DND-41 (cell line): ENCODE results near the gene PIK3AP1.
A peak's percentile ranks its signal among the peaks of the same experiment; 100 is the strongest.

ENCODE experiments used
- ATAC-seq: fragments of 200-7000 bp; cut with Tn5 transposase; 3 replicates; pipeline ENCODE4 v1.9.1; 2021; ENCODE audit warnings: low read depth; ENCODE audit not compliant: insufficient read depth
- DNase-seq: peaks from one replicate; pipeline ENCODE4 v3.0.0-alpha.2; 2020
- H2AFZ ChIP-seq: 2 replicates; pipeline ENCODE4 v1.6.0; 2012; ENCODE audit warnings: low read depth, low read length
- H3K27ac ChIP-seq: 2 replicates; pipeline ENCODE4 v1.5.1; 2012; ENCODE audit warnings: low read length, inconsistent platforms
- H3K27me3 ChIP-seq: fragments of 200-600 bp; sonication (generic); 2 replicates; pipeline ENCODE4 v1.6.0; 2012; ENCODE audit warnings: low read length, mild to moderate bottlenecking, inconsistent platforms; ENCODE audit not compliant: insufficient read depth, poor library complexity
- H3K36me3 ChIP-seq: 2 replicates; pipeline ENCODE4 v1.5.1; 2012; ENCODE audit warnings: low read length, inconsistent platforms; ENCODE audit not compliant: insufficient read depth
- H3K4me1 ChIP-seq: 2 replicates; pipeline ENCODE4 v1.5.1; 2012; ENCODE audit warnings: mild to moderate bottlenecking, low read length; ENCODE audit not compliant: insufficient read depth
- H3K4me2 ChIP-seq: 2 replicates; pipeline ENCODE4 v1.6.0; 2012; ENCODE audit warnings: mild to moderate bottlenecking, moderate library complexity, low read length, inconsistent platforms; ENCODE audit not compliant: insufficient read depth
- H3K4me3 ChIP-seq, 2 experiments: fragments of 200-600 bp in 1 of 2; shearing (Covaris generic) in 1 of 2; 2 replicates each; pipeline ENCODE4 v1.5.1; 2012 to 2016; ENCODE audit warnings: inconsistent platforms in 2 of 2, low read length in 2 of 2, mild to moderate bottlenecking in 2 of 2, low read depth in 1 of 2, moderate library complexity in 1 of 2
- H3K79me2 ChIP-seq: 2 replicates; pipeline ENCODE4 v1.6.0; 2012; ENCODE audit warnings: low read length, inconsistent platforms; ENCODE audit not compliant: insufficient read depth
- H3K9ac ChIP-seq: 2 replicates; pipeline ENCODE4 v1.6.0; 2012; ENCODE audit warnings: low read depth, mild to moderate bottlenecking, inconsistent platforms, low read length, moderate library complexity
- H3K9me3 ChIP-seq: 2 replicates; pipeline ENCODE4 v1.5.1; 2012; ENCODE audit warnings: low read length, moderate library complexity, mild to moderate bottlenecking, inconsistent platforms; ENCODE audit not compliant: insufficient read depth, severe bottlenecking
- H4K20me1 ChIP-seq: 2 replicates; pipeline ENCODE4 v1.6.0; 2012; ENCODE audit warnings: low read length; ENCODE audit not compliant: insufficient read depth
- CTCF ChIP-seq: IDR thresholded peaks from 2 replicates; pipeline ENCODE4 v1.5.1; 2012; ENCODE audit warnings: borderline replicate concordance, low read length, moderate library complexity, mild to moderate bottlenecking; ENCODE audit not compliant: poor library complexity, severe bottlenecking; ENCODE audit errors: extremely low read depth
- EZH2 ChIP-seq: IDR thresholded peaks from 3 replicates; pipeline ENCODE4 v1.6.1; 2012; ENCODE audit warnings: borderline replicate concordance, low read depth, mild to moderate bottlenecking, moderate library complexity, low read length, inconsistent platforms; ENCODE audit not compliant: severe bottlenecking

PIK3AP1 gene

DNA sequence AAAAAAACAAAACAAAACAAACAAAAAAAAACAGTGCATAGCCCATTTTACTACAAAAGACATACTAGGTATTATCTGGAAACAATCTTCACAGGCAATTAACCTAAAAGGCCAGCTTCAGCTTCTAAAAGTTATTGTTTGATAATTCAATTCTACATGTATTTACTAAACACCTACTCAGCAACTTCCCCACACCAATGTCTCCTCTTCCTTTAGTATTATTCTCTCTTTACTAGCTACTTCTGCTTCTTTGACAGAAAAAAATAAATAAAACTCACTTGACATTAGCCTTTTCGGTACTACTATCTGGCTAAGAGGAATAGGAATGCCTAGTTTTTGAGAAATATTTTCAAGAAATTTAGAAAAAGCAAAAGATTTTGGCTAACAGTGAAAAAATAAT is 136.3 kb downstream of the PIK3AP1 start:
- H4K20me1 ChIP-seq, result peaks cover 63% of the 10 kb centered on the region
- no peak overlapping the region for H3K27ac ChIP-seq
- no peak overlapping the region for H2AFZ ChIP-seq
- H3K4me2 ChIP-seq, result peak overlapping the region; percentile 92; the same call in 1 of the 2 replicates
- DNase-seq (no peak), ATAC-seq (no peak)
- peaks cover 7% of the 10 kb centered on the region; the same call in 1 of the 2 replicates for H3K36me3 ChIP-seq
- H3K27me3 ChIP-seq, result peaks cover 8% of the 10 kb centered on the region
- peaks cover 80% of the 10 kb centered on the region for H3K79me2 ChIP-seq
- no peak overlapping the region for H3K9ac ChIP-seq
- TF ChIP-seq EZH2, result no peak
- H3K4me3 ChIP-seq, result peak overlapping the region in 1 of 2 experiments; percentile 24; a peak in 1 of 4 replicates
- H3K4me1 ChIP-seq, result peaks cover 58% of the 10 kb centered on the region
- no peaks in the 10 kb centered on the region for H3K9me3 ChIP-seq

- Histone ChIP-seq H3K9ac (no peak overlapping the region), H3K9me3 (no peaks in the 10 kb centered on the region), H2AFZ (no peak overlapping the region), H3K36me3 (peaks cover 23% of the 10 kb centered on the region), H3K4me1 (peaks cover 28% of the 10 kb centered on the region; the same call in 1 of the 2 replicates), H3K27ac (no peak overlapping the region), H3K4me2 (no peak overlapping the region), H3K79me2 (peaks cover 100% of the 10 kb centered on the region), H3K4me3 (no peak overlapping the region), H4K20me1 (peaks cover 80% of the 10 kb centered on the region), H3K27me3 (no peaks in the 10 kb centered on the region)
- TF ChIP-seq CTCF (no peak), EZH2 (no peak)
- ATAC-seq (no peak), DNase-seq (no peak)
Observed at GRCh38 chr10:96579133-96579532, 141.2 kb downstream of the PIK3AP1 start.

- Histone ChIP-seq H3K27me3 (no peaks in the 10 kb centered on the region), H3K27ac (no peak overlapping the region), H4K20me1 (peaks cover 75% of the 10 kb centered on the region), H3K9ac (no peak overlapping the region), H3K9me3 (no peaks in the 10 kb centered on the region), H2AFZ (no peak overlapping the region), H3K4me2 (no peak overlapping the region), H3K4me1 (peaks cover 24% of the 10 kb centered on the region; the same call in 1 of the 2 replicates), H3K36me3 (peaks cover 23% of the 10 kb centered on the region), H3K4me3 (no peak overlapping the region), H3K79me2 (peaks cover 98% of the 10 kb centered on the region)
- ATAC-seq, result no peak
- TF ChIP-seq CTCF (no peak), EZH2 (no peak)
- DNase-seq, result no peak
Observed at GRCh38 chr10:96578633-96579032, 141.7 kb downstream of the PIK3AP1 start.

GRCh38 chr10:96578022-96578421 is 142.3 kb downstream of the PIK3AP1 start:
- H3K79me2 ChIP-seq, result peaks cover 98% of the 10 kb centered on the region
- H3K36me3 ChIP-seq, result peaks cover 23% of the 10 kb centered on the region; the same call in 1 of the 2 replicates

More at GRCh38 chr10:96578022-96578421, 142.3 kb downstream of the PIK3AP1 start:
- no peak for ATAC-seq
- Histone ChIP-seq H3K27me3 (no peaks in the 10 kb centered on the region), H3K4me3 (no peak overlapping the region), H3K9me3 (no peaks in the 10 kb centered on the region), H2AFZ (no peak overlapping the region), H3K4me2 (no peak overlapping the region), H3K9ac (no peak overlapping the region), H4K20me1 (peaks cover 75% of the 10 kb centered on the region), H3K4me1 (peaks cover 18% of the 10 kb centered on the region; the same call in 1 of the 2 replicates), H3K27ac (no peak overlapping the region)
- TF ChIP-seq EZH2, result no peak
- TF ChIP-seq CTCF, result no peak
- DNase-seq, result no peak
